ENCODE data around the gene SH3PXD2A.

GRCh38 chr10:103889121-103889720, 33.8 kb upstream of the SH3PXD2A start:
- no peak for TF ChIP-seq CTCF (IDR thresholded peaks at IDR 0.05)
- TF ChIP-seq POLR2A (IDR thresholded peaks at IDR 0.05), result no peak

All from Peyer's patch (tissue), 4 donors.